GM18502 (cell line): ENCODE results near the gene VPS8.
"Not testable (repeated sequence)": the region's sequence is repeated elsewhere in the genome, so short reads cannot be mapped to it uniquely, and the experiment has no call there.

Experiments
- ATAC-seq: cut with Tn5 transposase; IDR thresholded peaks from one replicate; pipeline ENCODE4 v1.9.1; 2021; ENCODE audit warnings: mild to moderate bottlenecking; ENCODE audit not compliant: unreplicated experiment, poor library complexity

VPS8 gene

GRCh38 chr3:184965639-184966430 lies 153.9 kb downstream of the VPS8 start:
- no peak for ATAC-seq

DNA sequence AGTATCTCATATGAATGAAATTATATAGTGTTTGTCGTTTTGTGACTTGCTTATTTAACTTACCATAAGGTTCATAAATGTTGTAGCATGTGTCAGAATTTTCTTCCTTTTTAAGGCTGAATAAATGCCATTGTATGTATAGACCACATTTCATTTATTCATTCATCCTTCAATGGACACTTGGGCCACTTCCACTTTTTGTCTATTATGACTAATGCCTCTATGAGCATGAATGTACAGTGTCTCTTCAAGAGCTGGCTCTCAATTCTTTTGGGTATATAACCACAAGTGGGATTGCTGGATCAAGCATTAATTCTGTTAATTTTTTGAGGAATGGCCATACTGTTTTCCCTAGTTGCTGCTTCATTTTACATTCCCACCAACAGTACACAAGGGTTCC lies 156.1 kb downstream of the VPS8 start:
- ATAC-seq, result no peak

- ATAC-seq, result no peak
These were observed 158.2 kb downstream of the VPS8 start for GRCh38 chr3:184970186-184970585.

GRCh38 chr3:184977796-184978195 lies 165.8 kb downstream of the VPS8 start:
- no peak for ATAC-seq

DNA sequence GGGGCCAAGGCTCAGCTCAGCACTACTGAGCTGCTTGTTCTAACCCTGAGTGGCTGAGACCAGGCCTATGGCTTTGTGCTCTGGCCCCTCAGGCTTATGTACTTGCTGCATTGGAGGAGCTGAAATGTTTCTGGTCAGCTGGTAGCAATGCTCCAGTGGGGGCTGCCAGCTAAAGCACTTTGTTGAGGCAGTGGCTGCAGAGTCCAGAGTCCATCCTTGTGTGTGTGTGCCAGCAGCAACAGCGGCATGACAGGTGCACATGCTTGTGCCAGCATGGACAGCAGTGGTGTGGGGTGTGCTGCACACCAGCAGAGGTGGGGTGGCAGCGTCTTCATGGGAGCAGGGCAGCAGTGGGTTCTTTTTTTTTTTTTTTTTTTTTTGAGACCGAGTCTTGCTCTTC lies 169.1 kb downstream of the VPS8 start:
- no peak for ATAC-seq

- ATAC-seq, result no peak
These were observed 170.1 kb downstream of the VPS8 start for GRCh38 chr3:184982076-184982475.

DNA sequence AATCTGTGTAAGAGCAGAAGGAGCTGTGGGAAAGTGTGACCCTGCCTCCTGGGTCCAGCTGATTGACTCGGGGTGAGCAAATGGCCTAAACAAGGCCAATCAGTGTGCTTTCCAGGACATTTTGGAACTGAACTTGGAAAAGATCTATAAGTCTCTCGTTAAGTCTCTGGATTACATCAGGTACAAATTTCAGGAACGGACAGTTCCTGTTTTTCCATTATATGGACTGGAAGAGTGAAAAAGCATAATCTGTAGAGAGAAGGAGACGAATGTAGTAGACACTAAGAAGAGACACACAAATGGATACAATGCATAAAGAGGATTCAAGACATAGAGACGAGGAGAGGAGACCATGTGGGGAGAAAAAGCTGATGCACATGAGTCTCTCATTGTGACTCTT lies 173.6 kb downstream of the VPS8 start:
- no peak for ATAC-seq

DNA sequence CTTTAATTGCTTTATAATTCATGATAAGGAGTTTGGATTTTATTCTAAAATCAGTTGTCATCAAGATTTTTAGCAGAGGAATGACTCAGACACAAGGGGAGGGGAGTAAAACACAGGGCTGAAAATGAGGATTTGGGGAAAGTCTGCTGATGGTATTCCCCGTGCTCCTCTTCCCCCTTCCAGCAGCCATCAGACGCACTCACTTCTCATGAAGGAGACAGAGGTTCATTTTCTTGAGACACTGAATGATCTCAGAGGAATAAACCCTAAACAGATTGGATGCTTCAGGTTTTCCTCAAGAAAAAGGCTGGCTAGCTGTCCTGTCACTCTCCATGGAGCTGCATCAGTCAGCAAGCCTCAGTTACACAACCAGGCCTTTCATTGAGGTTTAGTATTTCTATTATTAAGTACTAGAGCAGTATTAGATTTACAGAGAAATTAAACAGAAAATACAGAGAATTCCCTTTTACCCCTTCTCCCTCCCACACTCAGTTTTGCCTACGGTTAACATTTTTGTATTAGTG lies 174.5 kb downstream of the VPS8 start:
- ATAC-seq, result no peak

- ATAC-seq, result no peak
These were observed 181.4 kb downstream of the VPS8 start for GRCh38 chr3:184993394-184993793.

GRCh38 chr3:185003876-185004275 lies 191.9 kb downstream of the VPS8 start:
- not testable (repeated sequence) for ATAC-seq

DNA sequence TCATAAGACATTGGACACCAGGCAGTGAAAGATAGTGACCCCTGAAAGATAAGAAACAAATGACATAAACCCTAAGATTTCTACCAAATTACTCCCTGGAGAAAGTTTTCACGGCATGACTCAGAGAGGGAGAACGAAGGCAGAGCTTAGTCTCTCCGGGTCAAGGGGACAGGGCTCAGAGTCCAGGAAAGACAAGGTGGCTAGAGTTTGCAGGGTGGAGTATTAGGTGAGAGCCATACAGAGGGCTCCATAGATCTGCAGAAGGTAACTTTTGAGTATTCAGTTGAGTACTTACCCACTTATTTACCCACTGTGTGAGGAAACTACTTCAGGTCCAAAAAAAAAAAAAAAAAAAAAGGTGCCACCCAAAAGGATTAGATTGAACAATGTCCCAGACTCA lies 197.7 kb downstream of the VPS8 start:
- no peak for ATAC-seq

DNA sequence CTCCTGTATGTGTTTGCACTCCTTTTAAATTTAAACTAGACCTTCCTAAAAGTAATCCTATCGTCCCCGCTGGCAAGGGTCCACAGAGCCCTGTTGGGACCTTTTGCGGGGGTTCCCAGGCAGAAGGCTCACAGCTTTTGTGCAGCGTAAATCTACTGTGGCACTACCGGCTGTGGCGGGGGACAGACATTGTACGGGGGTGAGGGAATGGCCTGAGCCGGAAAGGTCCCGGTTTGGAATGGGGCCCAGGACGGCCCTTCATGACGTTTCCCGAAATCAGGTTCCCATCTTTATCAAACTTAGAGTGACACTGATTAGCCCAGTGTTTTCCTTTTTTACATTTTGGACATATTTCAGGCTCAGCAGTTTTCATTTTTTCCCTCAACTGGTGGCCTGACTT lies 205.6 kb downstream of the VPS8 start:
- ATAC-seq, result not testable (repeated sequence)

GRCh38 chr3:185017996-185018395 lies 206.0 kb downstream of the VPS8 start:
- ATAC-seq, result not testable (repeated sequence)

GRCh38 chr3:185021256-185021655 lies 209.3 kb downstream of the VPS8 start:
- no peak for ATAC-seq

DNA sequence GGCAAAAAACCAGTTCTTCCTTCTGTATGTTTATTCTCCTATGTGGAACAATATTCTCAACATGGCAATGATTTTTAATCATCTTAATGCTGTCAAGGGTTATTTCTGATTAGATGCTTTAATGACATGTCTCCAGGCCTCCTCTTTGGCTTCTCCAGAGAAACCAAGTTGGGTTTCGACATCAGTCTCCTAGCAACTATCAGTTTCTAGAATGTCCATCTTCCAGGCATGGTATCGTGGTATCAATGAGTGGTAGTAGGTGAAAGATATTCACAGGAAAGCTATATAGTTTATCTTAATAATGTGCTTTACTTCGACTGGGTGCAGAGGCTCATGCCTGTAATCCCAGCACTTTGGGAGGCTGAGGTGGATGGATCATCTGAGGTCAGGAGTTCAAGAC lies 212.4 kb downstream of the VPS8 start:
- ATAC-seq, result no peak

GRCh38 chr3:185024966-185025365 lies 213.0 kb downstream of the VPS8 start:
- ATAC-seq, result no peak

- ATAC-seq, result no peak
These were observed 216.2 kb downstream of the VPS8 start for GRCh38 chr3:185028121-185028520.

DNA sequence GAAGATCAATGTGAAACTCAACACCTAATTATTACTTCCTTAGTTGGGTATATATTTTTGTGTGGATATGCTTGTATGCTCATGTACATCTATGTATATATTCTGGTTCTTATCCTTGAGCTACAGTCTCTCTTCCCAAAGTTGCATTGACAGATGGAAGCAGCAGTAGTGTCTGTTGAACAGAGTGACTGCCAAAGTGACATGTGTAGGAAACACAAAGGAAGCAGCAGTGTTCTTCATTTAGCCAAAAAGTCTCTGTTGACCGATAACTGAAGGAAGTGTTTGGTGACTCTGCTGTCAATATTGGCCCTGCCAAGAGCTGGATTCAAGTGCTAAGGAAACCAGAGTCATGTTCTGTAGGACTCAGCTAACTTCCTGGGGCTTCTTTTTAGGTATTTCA lies 217.1 kb downstream of the VPS8 start:
- no peak for ATAC-seq

- no peak for ATAC-seq
These were observed 218.4 kb downstream of the VPS8 start for GRCh38 chr3:185030399-185030798.

DNA sequence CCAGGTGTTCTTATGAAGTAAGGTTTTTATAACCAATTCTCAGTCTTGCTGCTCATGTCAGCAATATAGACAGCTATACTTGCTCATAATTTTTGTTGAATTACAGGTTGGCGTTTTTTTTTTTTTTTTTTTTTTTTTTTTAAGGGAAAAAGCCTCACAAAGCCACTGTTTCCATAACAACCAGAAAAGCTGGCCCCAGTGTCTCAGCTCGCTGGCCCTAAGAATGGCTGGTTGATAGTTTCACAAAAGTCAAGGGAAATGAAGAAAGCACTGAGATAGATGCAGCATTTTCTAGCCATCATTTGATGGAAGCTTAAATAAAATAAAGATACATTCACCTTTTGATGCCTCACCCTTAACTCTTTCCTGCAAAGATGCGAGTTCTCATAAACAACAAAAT lies 219.0 kb downstream of the VPS8 start:
- ATAC-seq, result no peak

- no peak for ATAC-seq
These were observed 225.8 kb downstream of the VPS8 start for GRCh38 chr3:185037801-185038200.

DNA sequence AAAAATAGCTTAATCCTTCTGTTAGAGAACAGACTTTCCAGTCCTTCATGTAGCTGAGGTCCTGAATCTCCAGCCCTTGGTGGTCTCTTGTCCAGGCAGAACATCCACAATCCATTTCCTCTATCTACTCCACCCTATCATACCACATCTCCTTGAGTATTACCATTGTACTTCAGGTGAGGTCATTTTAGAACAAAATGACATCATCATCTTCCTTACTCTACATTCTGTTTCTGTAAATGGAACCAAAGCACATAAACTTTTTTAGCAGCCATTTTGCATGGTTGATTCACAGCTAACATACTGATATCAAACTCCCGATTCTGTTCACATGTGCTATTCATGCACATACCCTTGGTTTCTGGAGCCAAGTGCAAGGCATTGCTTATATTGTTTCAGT lies 228.5 kb downstream of the VPS8 start:
- no peak for ATAC-seq
